NCI-H526 treated with DMSO at 0.1 percent for 48 hours (cell line): ENCODE data around the gene ASXL2.

Source experiments
- DNase-seq: peaks from one replicate; lab custom pipeline; 2025; lab: John Stamatoyannopoulos, UW

ASXL2 gene

GRCh38 chr2:25688236-25688635 lies 190.1 kb downstream of the ASXL2 start:
- no peak for DNase-seq

- DNase-seq = no peak
Measured at GRCh38 chr2:25685741-25686140, 192.5 kb downstream of the ASXL2 start.

- DNase-seq = no peak
Measured at GRCh38 chr2:25684577-25685473, 193.5 kb downstream of the ASXL2 start.
